HG03442 (cell line): Measurements from ENCODE around the gene ZNF737.
"Not testable (repeated sequence)": the region's sequence is repeated elsewhere in the genome, so short reads cannot be mapped to it uniquely, and the experiment has no call there.

Source experiments
- ATAC-seq: cut with Tn5 transposase; IDR thresholded peaks from one replicate; pipeline ENCODE4 v1.9.1; 2021; ENCODE audit warnings: mild to moderate bottlenecking, moderate library complexity; ENCODE audit not compliant: unreplicated experiment

Gene ZNF737

GRCh38 chr19:20565321-20566018 is at the start of gene ZNF737:
ZNF737 (minus strand) TSS chr19:20565781; CDS start chr19:20565640, 141 bp downstream.
- peak; percentile 91 for ATAC-seq

- ATAC-seq = not testable (repeated sequence)
Measured at GRCh38 chr19:20614971-20615370, 49.4 kb upstream of the ZNF737 start.

GRCh38 chr19:20612711-20613316 is 47.2 kb upstream of the ZNF737 start:
- no peak for ATAC-seq

GRCh38 chr19:20611866-20612265 is 46.3 kb upstream of the ZNF737 start:
- ATAC-seq = no peak

GRCh38 chr19:20607943-20608342 is 42.4 kb upstream of the ZNF737 start:
- ATAC-seq = no peak

- no peak for ATAC-seq
Measured at GRCh38 chr19:20558571-20558970, 7.0 kb downstream of the ZNF737 start.

- ATAC-seq = no peak
Measured at GRCh38 chr19:20558011-20558410, 7.6 kb downstream of the ZNF737 start.

- not testable (repeated sequence) for ATAC-seq
Measured at GRCh38 chr19:20544667-20545333, 20.8 kb downstream of the ZNF737 start.

- not testable (repeated sequence) for ATAC-seq
Measured at GRCh38 chr19:20530303-20530702, 35.3 kb downstream of the ZNF737 start.

GRCh38 chr19:20513189-20513904 is 52.2 kb downstream of the ZNF737 start:
- ATAC-seq = no peak

- ATAC-seq = no peak
Measured at GRCh38 chr19:20503476-20503875, 62.1 kb downstream of the ZNF737 start.
